GM10266 (cell line): ENCODE data around the gene PNKP.

Experiments
- DNase-seq: peaks from one replicate; pipeline ENCODE4 v3.0.0; 2012; ENCODE audit errors: extremely low spot score
- TF ChIP-seq, protein P1 (sequence below): IDR thresholded peaks from 2 replicates; pipeline ENCODE4 v1.5.1; 2012; ENCODE audit warnings: mild to moderate bottlenecking, low read depth; ENCODE audit not compliant: control insufficient read depth, insufficient read depth; ENCODE audit errors: missing control alignments

Gene PNKP

DNA sequence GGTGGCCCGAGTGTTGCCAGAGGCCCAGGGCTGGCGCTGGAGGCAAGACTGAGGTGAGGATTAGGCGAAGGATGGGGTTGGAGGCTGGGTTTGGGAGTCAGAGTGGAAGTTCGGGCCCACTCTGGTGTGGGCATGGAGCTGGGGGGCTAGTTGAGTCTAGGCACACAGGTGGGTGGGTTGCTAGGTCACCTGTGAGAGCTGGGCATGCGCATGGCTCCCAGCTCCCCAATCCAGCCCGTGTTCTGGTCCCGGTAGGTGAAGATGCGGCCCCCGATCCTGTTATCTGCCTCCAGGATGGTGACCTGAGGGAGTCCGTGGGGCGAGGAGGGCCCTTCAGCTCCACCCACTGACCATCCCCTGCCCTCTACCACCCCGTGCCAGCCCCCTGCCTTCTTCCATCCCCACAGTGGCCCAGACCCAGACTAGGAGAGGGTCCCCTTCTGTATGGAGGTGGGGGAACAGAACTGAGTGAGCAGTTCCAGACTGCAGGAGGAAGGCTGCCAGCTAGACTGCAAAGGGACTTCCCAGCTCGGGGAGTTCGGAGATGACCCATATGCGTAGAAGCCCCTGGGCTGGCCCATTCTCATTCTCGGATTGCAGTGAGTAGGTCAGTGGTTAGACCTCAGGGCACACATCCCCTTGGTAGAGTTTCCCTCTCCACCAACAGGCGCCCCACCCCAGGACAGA, 27.6 kb upstream of the PNKP start:
- TF ChIP-seq, protein P1, sequence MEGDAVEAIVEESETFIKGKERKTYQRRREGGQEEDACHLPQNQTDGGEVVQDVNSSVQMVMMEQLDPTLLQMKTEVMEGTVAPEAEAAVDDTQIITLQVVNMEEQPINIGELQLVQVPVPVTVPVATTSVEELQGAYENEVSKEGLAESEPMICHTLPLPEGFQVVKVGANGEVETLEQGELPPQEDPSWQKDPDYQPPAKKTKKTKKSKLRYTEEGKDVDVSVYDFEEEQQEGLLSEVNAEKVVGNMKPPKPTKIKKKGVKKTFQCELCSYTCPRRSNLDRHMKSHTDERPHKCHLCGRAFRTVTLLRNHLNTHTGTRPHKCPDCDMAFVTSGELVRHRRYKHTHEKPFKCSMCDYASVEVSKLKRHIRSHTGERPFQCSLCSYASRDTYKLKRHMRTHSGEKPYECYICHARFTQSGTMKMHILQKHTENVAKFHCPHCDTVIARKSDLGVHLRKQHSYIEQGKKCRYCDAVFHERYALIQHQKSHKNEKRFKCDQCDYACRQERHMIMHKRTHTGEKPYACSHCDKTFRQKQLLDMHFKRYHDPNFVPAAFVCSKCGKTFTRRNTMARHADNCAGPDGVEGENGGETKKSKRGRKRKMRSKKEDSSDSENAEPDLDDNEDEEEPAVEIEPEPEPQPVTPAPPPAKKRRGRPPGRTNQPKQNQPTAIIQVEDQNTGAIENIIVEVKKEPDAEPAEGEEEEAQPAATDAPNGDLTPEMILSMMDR = no peak
- DNase-seq = peak; percentile 63

DNA sequence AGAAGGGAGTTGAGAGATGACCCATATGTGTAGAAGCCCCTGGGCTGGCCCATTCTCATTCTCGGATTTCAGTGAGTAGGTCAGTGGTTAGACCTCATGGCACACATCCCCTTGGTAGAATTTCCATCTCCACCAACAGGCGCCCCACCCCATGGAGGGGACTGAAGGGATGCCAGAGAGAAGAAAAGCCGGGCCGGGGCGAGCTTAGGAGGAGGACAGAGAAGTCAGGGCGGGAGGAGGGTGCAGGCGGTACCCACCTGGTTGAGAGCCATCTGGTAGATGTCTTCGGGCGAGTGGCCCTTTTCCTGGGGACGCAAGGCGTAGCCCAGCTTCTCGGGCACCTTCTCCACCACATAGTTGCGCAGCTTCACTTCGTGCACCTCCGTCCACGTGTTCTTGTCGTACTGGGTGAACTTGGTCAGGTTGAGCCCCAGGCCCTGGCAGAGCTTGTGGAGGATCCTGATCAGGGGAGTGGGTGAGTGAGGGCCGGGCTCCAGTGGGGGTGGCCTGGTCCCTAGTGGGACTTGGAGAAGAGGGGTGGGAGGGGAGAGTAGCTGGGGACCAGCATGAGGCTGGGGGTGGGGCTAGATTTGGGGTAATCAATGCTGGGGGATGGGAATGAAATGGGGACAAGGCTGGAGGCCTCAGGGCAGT, 26.8 kb upstream of the PNKP start:
- TF ChIP-seq, protein P1 = no peak
- no peak for DNase-seq

DNA sequence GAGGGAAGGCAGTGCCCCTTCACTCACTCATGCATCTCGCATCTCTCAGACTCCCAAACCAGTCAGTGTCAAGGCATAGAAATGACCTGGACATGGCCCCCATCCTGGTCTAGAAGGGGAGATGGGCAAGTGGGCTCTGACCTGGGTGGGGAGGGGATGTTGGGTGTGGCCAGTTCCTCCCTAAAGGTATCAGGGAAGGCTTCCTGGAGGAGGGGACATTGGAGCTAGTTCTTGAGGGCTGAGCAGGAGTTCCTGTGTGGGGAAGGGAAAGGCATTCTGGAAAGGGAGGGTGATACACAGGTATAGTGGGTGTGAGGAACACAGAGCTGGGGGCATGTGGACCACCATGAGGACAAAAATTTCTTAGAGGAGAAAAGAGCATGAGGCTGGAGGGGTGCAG, 25.3 kb upstream of the PNKP start:
- DNase-seq = no peak

DNA sequence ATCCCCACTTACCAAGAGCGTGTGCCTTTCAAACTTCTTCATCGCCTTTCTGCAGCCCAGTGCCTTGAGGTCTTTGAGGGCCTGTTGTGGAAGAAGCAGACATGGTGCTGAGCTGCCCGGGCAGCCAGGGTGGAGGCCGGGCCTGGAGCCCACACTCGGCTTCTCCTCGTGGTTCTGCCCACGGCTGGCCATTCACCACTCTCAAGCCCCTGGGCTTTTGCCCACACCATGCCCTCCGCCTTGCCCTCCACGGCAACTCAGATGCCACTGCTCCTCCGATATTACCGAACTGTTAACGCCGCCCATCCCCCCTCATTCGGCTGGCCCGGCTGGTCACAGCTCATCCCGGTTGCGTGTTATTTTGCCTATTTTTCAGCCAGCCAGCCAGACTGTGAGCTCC, 24.0 kb upstream of the PNKP start:
- TF ChIP-seq, protein P1 = no peak
- DNase-seq = no peak

More for the DNA sequence above, 25.3 kb upstream of the PNKP start:
- TF ChIP-seq, protein P1 = no peak

DNA sequence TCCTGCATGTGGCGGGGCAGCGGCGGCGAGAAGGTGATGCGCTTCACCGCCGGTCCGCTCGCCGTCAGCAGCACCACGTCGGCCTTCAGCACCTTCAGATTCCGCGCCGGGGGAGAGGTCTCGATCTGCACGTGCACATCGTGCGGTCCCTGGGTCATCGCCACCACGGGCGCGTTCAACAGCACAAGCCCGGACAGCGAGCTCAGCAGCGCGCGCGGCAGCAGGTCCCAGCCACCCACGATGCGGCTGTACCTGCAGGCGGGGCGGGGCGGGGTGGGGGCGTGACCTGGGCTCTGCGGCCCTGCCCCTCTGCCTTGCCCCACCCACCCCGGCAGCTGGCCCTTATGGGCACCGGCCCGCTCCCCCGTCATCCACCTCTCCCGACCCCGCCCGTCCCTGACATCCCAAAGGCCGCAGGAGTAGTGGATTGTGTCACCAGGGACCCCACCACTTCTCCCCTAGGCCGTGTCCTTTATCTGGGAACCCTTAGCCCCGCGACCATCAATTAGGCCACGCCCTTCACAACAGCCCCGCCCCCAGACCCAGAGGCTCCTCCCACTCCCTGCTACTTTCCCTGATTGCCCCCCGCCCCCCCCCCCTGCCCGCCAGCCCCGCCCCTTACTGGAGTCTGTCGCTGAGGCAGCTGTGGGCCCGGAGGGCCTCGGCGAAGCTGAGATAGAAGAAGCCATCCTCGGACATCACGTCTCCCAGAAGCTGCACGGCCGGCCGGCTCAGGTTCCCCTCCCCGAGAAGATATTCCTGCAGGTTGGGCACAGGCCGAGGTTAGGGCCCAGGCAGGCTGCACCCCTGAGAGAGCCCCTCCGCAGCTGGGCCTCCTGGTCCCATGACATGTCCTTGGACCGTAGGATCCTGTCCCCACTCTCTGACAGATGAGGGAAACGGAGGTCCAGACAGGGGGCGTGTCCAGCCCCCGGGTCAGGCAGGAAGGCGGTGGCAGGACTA, 23.3 kb upstream of the PNKP start:
- TF ChIP-seq, protein P1 = no peak
- DNase-seq = peak; percentile 84

DNA sequence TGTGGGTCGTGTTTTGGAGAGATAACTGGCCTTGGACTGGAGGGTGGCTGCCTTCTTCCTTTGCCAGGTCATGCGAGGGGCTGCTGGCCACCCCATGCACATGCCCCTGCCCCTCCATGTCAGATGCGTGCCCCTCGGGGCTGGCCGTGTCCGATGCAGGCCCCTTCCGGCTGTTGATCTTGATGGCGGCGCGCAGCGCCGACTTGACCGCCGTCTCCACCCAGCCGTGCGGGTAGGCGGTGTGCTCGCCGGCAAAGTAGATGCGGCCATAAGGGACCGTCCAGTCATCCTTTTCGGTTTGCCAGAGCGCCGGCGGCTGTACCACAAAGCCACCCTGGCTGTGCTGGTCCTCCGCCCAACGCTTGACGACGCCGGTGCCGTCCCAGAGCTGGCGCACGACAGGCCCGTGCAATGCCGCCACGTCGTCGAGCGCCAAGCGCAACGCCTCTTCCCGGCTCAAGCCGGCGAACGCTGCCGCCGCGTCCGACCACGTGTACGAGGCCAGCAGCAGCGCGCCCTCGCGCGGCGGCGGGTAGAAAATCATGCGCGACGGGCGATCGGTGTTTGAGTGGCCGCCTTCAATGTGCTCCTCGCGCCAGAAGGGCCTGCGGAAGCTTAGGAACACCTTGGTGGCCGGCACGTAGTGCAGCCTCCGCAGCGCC, 22.4 kb upstream of the PNKP start:
- peak; percentile 64 for DNase-seq
- TF ChIP-seq, protein P1 = peak; percentile 70
